ENCODE results near the gene GCGR. TPM values are rescaled to one million over a fixed set of nuclear protein-coding genes. Genes with fewer than 3 reads are reported as not detected.

GCGR gene
- not detected for polyA plus RNA-seq (2012; ENCODE audit: insufficient read depth, insufficient read length, low read depth)

GRCh38 chr17:81803728-81804558 is at the start of gene GCGR:
TSS of gene GCGR (plus strand) at chr17:81804150. CDS start at chr17:81809019, 4,869 bp downstream.
- H3K27me3 ChIP-seq: peaks cover 89% of the 10 kb centered on the region

GRCh38 chr17:81792675-81793615 is 11.0 kb upstream of the GCGR start:
- DNase-seq: no peak
- H3K36me3 ChIP-seq: no peaks in the 10 kb centered on the region
- no peaks in the 10 kb centered on the region for H3K4me1 ChIP-seq
- H3K9me3 ChIP-seq: no peaks in the 10 kb centered on the region; the same call in 1 of the 2 replicates
- TF ChIP-seq CTCF (IDR thresholded peaks at IDR 0.05; ENCODE audit: low read depth, low read length): no peak
- H3K4me3 ChIP-seq (ENCODE audit: low read depth, low read length): no peak overlapping the region
- no peaks in the 10 kb centered on the region; the same call in 1 of the 2 replicates for H3K27me3 ChIP-seq

More at GRCh38 chr17:81803728-81804558, at the start of gene GCGR:
- TF ChIP-seq CTCF (IDR thresholded peaks at IDR 0.05; ENCODE audit: low read depth, low read length): no peak
- no peak for DNase-seq
- Histone ChIP-seq H3K4me3 (ENCODE audit: low read depth, low read length) (no peak within 1 kb of the TSS), H3K4me1 (no peaks in the 10 kb centered on the region), H3K9me3 (peaks cover 6% of the 10 kb centered on the region), H3K36me3 (no peaks in the 10 kb centered on the region)

GRCh38 chr17:81794074-81794476 is 9.9 kb upstream of the GCGR start:
- Histone ChIP-seq H3K4me1 (no peaks in the 10 kb centered on the region), H3K27me3 (peaks cover under 1% of the 10 kb centered on the region; the same call in 1 of the 2 replicates), H3K4me3 (ENCODE audit: low read depth, low read length) (no peak overlapping the region), H3K36me3 (no peaks in the 10 kb centered on the region), H3K9me3 (no peaks in the 10 kb centered on the region; the same call in 1 of the 2 replicates)
- no peak for DNase-seq
- TF ChIP-seq CTCF (IDR thresholded peaks at IDR 0.05; ENCODE audit: low read depth, low read length): no peak

- DNase-seq: no peak
- Histone ChIP-seq H3K36me3 (no peaks in the 10 kb centered on the region), H3K4me1 (no peaks in the 10 kb centered on the region), H3K27me3 (peaks cover 3% of the 10 kb centered on the region; the same call in 1 of the 2 replicates), H3K4me3 (ENCODE audit: low read depth, low read length) (no peak overlapping the region), H3K9me3 (no peaks in the 10 kb centered on the region; the same call in 1 of the 2 replicates)
- no peak for TF ChIP-seq CTCF (IDR thresholded peaks at IDR 0.05; ENCODE audit: low read depth, low read length)
These were observed 9.4 kb upstream of the GCGR start for GRCh38 chr17:81794509-81794908.

GRCh38 chr17:81801327-81801726 is 2.6 kb upstream of the GCGR start:
- H3K9me3 ChIP-seq: peaks cover 3% of the 10 kb centered on the region
- H3K4me3 ChIP-seq (ENCODE audit: low read depth, low read length): no peak overlapping the region
- no peaks in the 10 kb centered on the region for H3K36me3 ChIP-seq
- H3K4me1 ChIP-seq: no peaks in the 10 kb centered on the region
- peaks cover 66% of the 10 kb centered on the region for H3K27me3 ChIP-seq
- TF ChIP-seq CTCF (IDR thresholded peaks at IDR 0.05; ENCODE audit: low read depth, low read length): no peak
- no peak for DNase-seq
